Thyroid gland (tissue), 4 donors: ENCODE measurements around the gene FOXRED2.

Experiments used
- POLR2A ChIP-seq, 2 donors: fragments of 450-650 bp; IDR thresholded peaks; one replicate each; pipeline ENCODE4 v1.6.1; 2017; ENCODE audit warnings: antibody characterized with exemption in 2 of 2, mild to moderate bottlenecking in 2 of 2, moderate library complexity in 1 of 2
- TF ChIP-seq, protein P1 (sequence below), 6 experiments: fragments of 200-600 bp in 3 of 6; fragments of 450-650 bp in 3 of 6; sonication (generic) in 3 of 6; IDR thresholded peaks; one replicate each; pipeline ENCODE4 v1.5.1; 2016 to 2019; ENCODE audit warnings: antibody characterized with exemption in 6 of 6, mild to moderate bottlenecking in 2 of 6, inconsistent platforms in 1 of 6, moderate library complexity in 1 of 6

DNA sequence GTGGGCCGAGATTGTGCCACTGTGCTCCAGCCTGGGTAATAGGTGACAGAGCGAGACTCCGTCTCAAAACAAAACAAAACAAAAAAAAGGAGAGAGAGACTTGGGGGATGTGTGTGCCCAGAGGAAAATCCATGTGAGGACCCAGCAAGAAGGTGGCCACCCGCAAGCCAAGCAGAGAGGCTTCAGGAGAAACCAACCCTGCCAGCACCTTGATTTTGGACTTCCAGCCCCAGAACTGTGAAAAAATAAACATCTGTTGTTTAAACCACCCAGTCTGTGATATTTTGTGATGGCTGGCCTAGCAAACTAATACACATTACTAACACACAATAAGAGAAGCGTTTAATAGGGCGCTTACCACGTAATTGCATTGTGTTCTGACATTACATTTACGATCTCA, 46.6 kb downstream of the FOXRED2 start:
- no peak for TF ChIP-seq POLR2A (IDR thresholded peaks at IDR 0.05)
- TF ChIP-seq, protein P1, sequence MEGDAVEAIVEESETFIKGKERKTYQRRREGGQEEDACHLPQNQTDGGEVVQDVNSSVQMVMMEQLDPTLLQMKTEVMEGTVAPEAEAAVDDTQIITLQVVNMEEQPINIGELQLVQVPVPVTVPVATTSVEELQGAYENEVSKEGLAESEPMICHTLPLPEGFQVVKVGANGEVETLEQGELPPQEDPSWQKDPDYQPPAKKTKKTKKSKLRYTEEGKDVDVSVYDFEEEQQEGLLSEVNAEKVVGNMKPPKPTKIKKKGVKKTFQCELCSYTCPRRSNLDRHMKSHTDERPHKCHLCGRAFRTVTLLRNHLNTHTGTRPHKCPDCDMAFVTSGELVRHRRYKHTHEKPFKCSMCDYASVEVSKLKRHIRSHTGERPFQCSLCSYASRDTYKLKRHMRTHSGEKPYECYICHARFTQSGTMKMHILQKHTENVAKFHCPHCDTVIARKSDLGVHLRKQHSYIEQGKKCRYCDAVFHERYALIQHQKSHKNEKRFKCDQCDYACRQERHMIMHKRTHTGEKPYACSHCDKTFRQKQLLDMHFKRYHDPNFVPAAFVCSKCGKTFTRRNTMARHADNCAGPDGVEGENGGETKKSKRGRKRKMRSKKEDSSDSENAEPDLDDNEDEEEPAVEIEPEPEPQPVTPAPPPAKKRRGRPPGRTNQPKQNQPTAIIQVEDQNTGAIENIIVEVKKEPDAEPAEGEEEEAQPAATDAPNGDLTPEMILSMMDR (IDR thresholded peaks at IDR 0.05) = no peak
